ENCODE measurements around the gene WDFY2.

WDFY2 gene

GRCh38 chr13:51600703-51601102 lies 16.4 kb downstream of the WDFY2 start:
- DNase-seq (ENCODE audit: low read depth in 3 of 3, low spot score in 1 of 3) = no peak

GRCh38 chr13:51601601-51602565 lies 17.6 kb downstream of the WDFY2 start:
- DNase-seq (ENCODE audit: low read depth in 3 of 3, low spot score in 1 of 3) = no peak

GRCh38 chr13:51603716-51604115 lies 19.5 kb downstream of the WDFY2 start:
- no peak for DNase-seq (ENCODE audit: low read depth in 3 of 3, low spot score in 1 of 3)

DNA sequence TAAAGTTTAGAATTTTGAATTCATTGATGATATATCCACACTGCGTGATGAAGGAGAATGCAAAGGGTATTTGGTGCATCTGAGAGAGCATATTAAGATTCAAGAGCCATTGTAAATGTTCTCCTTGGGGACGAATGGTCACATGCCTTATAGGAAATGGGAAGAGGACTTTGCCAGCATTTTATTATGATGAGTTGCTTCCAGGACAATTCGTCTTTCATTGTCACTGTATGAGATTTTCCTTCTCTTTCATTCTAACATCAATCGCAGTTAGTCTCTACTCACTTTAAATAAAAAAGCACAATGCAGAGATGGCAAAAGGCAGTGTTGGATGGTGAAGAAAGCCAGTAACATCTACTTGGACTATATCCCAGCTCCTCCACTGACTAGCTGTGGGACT lies 21.4 kb downstream of the WDFY2 start:
- DNase-seq (ENCODE audit: low read depth in 3 of 3, low spot score in 1 of 3) = no peak

- DNase-seq (ENCODE audit: low read depth in 3 of 3, low spot score in 1 of 3) = no peak
These were observed 22.9 kb downstream of the WDFY2 start for GRCh38 chr13:51607165-51607564.

DNA sequence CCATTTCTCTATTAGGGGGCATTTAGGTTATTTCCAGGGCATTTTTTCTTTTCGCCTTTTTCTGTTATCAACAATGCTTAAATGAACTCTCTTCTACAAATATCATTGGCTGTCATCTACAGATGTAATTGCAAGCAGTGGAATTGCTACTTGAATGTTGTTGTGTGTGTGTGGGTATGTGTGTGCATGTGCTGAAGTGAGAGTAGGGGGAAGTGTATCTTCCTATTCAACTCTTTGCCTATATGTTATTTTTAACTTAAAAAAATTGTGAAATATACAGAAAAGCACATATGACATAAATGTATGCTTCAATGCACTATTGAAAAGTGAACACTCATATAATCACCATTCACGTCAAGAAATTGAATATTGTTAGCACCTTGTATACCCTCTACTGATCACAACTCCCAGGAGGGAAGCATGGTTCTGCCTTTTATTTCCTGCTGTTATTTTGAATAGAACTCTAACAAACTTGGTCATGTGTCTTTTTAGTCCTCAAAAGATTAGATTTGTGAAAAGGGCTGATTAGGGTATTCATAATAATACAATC lies 24.7 kb downstream of the WDFY2 start:
- DNase-seq (ENCODE audit: low read depth in 3 of 3, low spot score in 1 of 3) = no peak

DNA sequence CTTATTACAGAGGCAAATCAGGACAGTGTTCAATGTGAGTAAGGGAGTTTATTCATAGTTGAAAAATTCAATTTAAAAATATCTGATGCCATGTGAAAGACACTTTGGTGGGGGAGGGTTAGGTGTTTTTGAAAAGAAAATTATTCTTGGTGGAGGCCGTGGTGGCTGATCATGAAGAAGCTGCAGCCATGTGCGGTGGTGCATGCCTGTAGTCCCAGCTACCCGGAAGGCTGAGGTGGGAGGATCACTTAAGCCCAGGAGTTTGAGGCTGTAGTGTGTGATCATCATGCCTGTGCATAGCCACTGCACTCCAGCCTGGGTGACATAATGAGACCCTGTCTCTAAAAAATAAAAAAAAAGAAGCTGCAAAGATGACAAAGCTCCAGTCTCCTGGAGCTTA lies 28.6 kb downstream of the WDFY2 start:
- DNase-seq (ENCODE audit: low read depth in 3 of 3, low spot score in 1 of 3) = no peak

- DNase-seq (ENCODE audit: low read depth in 3 of 3, low spot score in 1 of 3) = no peak
These were observed 29.3 kb downstream of the WDFY2 start for GRCh38 chr13:51613535-51613934.

- DNase-seq (ENCODE audit: low read depth in 3 of 3, low spot score in 1 of 3) = peak; percentile 1 to 4 (median 1)
These were observed 30.1 kb downstream of the WDFY2 start for GRCh38 chr13:51614350-51614786.

DNA sequence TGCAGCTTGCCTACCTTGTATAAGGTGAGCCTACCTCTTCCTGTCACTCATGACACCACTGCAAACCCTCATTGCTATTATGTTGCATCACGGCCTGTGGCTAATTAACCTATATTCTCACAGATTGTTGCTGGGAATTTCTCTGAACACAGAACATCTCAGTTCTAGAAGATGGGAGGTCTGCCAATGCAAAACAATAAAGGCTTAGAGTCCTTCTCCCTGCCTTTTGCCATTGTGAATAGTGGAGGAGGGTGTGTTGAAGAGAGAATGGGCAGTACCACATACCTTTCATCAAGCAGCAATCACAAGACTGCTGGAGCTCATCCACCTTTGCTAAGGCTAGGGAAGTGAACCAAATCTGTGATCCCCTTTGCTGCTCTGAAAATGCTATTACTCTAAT lies 34.4 kb downstream of the WDFY2 start:
- DNase-seq (ENCODE audit: low read depth in 3 of 3, low spot score in 1 of 3) = no peak

DNA sequence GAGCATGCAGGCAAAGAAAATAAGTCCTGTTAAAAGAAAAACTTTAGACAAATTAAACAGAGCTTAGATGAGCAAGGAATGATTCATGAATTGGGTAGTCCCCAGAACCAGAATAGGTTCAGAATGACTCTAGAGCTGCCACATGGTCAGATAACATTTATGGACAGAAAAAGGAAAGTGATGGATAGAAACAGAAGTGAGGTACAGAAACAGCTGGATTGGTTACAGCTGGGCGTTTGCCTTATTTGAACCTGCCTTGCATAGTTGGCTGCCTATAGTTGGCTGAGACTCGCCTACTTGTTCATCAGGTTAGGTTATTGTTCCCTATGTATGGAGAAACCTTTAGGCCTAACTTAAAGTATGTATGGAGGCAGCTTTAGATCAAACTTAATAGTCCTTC lies 35.4 kb downstream of the WDFY2 start:
- DNase-seq (ENCODE audit: low read depth in 3 of 3, low spot score in 1 of 3) = no peak

- DNase-seq (ENCODE audit: low read depth in 3 of 3, low spot score in 1 of 3) = no peak
These were observed 36.1 kb downstream of the WDFY2 start for GRCh38 chr13:51620165-51620983.

- DNase-seq (ENCODE audit: low read depth in 3 of 3, low spot score in 1 of 3) = no peak
These were observed 37.3 kb downstream of the WDFY2 start for GRCh38 chr13:51621602-51622001.

GRCh38 chr13:51623473-51623872 lies 39.2 kb downstream of the WDFY2 start:
- DNase-seq (ENCODE audit: low read depth in 3 of 3, low spot score in 1 of 3) = no peak

DNA sequence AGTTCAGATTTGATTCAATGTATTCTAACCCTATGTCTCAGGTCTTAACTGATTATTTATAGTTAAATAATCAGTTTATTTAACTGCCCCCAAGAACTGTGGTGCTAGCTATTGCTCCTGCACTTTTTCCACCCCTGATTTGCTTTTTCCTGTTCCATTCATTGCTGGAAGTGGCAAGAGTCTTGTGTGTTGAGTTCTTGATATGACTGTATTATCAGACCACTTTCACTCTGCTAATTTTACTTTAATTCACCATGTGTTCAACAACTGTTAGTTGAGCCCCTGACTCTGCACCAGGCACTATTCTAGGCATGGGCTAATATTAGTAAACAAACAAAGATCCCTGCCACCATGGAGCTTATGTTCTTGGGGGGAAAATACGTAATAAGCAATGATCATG lies 39.9 kb downstream of the WDFY2 start:
- no peak for DNase-seq (ENCODE audit: low read depth in 3 of 3, low spot score in 1 of 3)

GRCh38 chr13:51624695-51625345 lies 40.6 kb downstream of the WDFY2 start:
- no peak for DNase-seq (ENCODE audit: low read depth in 3 of 3, low spot score in 1 of 3)

DNA sequence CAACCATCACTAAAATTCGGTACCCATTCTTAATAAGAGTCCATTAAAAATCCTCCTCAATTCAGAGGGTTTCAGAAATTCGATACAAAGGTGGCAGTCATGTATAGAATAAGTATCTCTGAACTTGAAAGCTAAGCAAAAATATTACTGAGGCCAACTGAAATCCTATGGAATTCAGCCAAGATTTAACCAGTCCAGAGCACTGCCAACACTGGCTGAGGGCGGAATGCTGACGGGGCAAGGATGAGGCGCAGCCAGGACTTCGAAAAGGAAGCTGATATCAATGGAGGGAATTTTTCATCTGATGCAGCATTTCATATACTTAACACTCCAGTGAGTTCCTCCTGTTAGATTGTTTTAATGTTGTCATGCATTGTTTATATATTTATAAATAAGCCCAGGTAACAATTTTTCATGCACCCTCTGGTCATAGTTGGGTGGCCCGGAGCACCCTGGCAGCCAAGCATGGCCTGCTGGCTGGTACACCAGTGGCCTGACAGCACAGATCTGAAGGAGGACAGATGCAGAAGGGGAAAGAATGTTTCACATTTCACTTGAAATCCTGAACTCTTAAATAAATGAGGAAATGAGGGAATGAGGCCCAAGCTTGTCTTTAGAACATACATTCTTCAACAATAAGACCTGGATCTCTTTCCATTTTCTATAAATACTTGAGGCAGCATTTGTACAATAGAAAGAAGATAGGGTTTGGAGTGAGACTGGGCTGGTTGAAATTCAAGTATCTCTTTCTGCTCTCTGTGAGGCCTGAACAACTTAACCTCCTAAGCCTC lies 41.5 kb downstream of the WDFY2 start:
- no peak for DNase-seq (ENCODE audit: low read depth in 3 of 3, low spot score in 1 of 3)

DNA sequence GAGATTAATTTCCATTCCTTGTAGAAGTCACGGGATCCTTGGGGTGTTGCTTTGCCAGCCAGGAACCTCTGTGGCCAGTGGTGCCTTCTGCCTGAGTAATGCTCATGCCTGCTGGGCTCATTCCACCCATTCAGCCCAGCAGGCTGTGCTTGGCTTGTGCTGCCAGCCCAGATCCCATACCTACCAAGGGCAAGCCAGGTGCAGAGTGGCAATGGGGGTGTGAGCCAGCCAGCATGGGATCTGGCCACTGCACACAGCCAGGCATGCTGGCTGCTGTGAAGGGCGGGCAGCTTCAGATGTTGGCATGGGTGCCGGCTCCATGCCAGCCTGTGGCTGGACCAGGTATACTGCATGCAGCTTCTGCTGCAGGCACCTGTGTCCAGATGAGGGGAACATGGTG lies 42.5 kb downstream of the WDFY2 start:
- DNase-seq (ENCODE audit: low read depth in 3 of 3, low spot score in 1 of 3) = no peak

GRCh38 chr13:51628059-51628852 lies 44.0 kb downstream of the WDFY2 start:
- no peak for DNase-seq (ENCODE audit: low read depth in 3 of 3, low spot score in 1 of 3)
